Stimulated activated CD8-positive, alpha-beta memory T cell treated with anti-CD3 and anti-CD28 coated beads, Interleukin-12 subunit alpha, Interleukin-12 subunit beta, amount 100 ng/mL, for 24 hours (primary cell): ENCODE measurements around the gene TBC1D32.
"Not testable (repeated sequence)": the region's sequence is repeated elsewhere in the genome, so short reads cannot be mapped to it uniquely, and the experiment has no call there.

Experiments used
- DNase-seq: peaks from one replicate; pipeline ENCODE4 v3.0.0-alpha.2; 2020; ENCODE audit errors: extremely low read depth

Gene TBC1D32, protein sequence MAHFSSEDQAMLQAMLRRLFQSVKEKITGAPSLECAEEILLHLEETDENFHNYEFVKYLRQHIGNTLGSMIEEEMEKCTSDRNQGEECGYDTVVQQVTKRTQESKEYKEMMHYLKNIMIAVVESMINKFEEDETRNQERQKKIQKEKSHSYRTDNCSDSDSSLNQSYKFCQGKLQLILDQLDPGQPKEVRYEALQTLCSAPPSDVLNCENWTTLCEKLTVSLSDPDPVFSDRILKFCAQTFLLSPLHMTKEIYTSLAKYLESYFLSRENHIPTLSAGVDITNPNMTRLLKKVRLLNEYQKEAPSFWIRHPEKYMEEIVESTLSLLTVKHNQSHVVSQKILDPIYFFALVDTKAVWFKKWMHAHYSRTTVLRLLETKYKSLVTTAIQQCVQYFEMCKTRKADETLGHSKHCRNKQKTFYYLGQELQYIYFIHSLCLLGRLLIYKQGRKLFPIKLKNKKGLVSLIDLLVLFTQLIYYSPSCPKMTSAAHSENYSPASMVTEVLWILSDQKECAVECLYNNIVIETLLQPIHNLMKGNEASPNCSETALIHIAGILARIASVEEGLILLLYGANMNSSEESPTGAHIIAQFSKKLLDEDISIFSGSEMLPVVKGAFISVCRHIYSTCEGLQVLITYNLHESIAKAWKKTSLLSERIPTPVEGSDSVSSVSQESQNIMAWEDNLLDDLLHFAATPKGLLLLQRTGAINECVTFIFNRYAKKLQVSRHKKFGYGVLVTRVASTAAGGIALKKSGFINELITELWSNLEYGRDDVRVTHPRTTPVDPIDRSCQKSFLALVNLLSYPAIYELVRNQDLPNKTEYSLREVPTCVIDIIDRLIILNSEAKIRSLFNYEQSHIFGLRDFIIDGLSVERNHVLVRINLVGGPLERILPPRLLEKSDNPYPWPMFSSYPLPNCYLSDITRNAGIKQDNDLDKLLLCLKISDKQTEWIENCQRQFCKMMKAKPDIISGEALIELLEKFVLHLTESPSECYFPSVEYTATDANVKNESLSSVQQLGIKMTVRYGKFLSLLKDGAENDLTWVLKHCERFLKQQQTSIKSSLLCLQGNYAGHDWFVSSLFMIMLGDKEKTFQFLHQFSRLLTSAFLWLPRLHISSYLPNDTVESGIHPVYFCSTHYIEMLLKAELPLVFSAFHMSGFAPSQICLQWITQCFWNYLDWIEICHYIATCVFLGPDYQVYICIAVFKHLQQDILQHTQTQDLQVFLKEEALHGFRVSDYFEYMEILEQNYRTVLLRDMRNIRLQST

DNA sequence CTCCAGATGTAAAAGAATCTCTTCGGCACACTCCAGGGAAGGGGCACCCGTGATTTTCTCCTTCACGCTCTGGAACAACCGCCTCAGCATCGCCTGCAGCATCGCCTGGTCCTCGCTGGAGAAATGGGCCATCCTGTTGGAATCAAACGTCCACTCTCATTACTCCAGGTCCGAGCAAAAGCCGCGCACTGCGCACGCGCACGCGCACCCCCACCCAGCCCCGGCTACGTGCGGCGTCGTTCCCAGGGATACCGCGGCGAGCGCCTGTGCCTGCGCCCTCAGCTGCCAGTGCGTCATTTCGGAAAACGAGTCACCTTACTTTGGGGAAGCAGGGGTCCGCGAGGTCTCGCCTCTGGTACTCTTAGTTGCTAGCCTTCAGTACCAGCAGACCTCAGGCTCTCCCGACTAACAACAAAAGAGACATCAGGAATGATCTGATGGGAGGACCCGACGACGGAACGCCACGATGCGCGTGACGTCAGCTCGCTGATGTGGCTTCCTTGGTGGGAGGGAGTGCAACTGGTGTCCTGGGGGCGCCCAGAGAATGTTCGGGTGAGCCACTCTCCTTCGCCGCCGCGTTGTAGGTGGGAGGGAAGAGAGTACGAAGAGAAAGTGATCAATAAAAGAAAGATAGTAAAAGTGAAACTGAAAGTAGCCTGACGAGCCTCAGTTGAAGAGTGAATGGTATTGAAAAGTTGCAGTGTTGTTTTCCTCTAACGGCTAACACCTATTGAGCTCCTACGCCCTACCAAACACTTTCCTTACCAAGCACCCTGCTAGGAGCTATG is at the start of gene TBC1D32:
Gene TBC1D32 (minus strand): TSS at position 182 of the 788 bp plus-strand sequence. CDS start 50 bp downstream, at position 132.
- peak; percentile 70 for DNase-seq

DNA sequence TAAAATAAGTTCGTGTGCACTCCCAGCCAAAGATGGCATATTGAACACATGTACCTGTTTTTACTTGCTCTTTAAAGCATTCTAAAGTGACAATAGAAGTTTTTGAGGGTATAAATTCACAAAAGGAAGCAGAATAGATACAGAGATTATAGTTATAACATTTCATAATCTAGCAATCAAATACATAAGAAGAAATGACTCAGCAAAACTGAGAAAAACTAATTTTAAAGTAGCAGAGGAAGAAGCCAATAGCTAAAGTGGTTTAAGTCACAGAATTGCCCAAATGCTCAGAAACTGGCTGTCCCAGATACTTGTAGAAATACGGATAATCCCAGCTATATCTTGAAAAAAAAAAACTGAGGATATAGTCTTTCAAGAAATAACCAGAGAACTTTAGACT is 49.2 kb upstream of the TBC1D32 start:
- no peak for DNase-seq

GRCh38 chr6:121382467-121383121 is 48.3 kb upstream of the TBC1D32 start:
- no peak for DNase-seq

GRCh38 chr6:121376411-121376810 is 42.1 kb upstream of the TBC1D32 start:
- no peak for DNase-seq

GRCh38 chr6:121374219-121374618 is 39.9 kb upstream of the TBC1D32 start:
- not testable (repeated sequence) for DNase-seq

DNA sequence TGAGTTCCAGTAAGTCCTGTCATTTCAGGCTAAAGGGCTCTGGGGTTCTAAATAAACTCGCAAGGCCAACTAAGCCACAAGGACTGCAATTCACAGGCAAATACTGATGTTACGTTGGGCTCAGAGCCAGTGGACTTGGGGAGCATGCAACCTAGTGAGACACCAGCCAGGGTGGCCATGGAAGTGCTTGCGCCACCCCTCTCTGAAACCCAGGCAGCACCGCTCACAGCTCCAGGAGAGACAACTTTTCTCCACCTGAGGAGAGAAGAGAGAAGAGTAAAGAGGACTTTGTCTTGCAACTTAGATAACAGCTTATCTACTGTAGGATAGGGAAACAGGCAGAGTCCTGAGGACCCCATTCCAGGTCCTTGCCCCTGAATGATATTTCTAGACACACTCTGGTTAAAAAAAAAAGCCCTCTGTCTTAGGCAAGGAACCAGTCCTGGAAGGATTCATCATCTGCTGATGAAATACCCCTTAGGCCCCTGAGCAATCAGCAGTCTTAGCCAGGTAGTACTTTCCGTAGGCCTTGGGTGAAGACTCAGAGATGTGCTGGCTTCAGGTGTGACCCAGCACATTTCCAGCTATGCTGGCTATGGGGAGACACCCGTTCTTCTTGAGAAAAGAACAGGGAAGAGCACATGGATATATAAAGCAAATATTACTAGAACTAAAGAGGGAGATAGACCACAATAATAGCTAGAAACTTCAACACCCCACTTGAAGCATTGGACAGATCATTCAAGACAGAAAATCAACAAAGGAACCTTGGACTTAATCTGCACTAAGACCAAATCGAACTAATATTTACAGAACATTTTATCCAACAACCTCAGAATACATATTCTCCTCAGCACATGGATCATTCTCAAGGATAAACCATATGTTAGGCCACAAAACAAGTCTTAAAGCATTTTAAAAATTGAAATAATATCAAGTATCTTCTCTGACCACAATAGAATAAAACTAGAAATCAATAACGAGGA is 31.5 kb upstream of the TBC1D32 start:
- no peak for DNase-seq

GRCh38 chr6:121356575-121356974 is 22.3 kb upstream of the TBC1D32 start:
- no peak for DNase-seq

- no peak for DNase-seq
Observed at GRCh38 chr6:121354764-121355163, 20.5 kb upstream of the TBC1D32 start.

GRCh38 chr6:121352941-121353340 is 18.7 kb upstream of the TBC1D32 start:
- no peak for DNase-seq

DNA sequence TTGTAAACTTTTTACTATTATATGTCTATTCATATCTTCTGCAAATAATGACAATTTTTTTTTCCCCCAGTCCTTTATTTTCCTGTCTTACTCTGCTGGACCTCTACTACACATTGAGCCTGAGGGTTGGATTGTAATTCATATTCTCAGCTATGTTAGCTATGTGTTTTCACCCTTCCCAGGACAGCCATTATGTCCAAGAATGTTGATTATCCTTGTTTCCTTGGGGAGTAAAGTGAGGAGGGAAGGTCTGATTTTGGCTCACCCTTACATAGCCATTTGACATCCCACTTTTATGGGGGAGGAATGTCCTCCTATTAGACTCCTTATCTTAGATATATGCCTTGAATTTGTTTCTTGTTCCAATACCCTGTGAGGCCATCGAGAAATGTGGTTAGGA is 17.6 kb upstream of the TBC1D32 start:
- no peak for DNase-seq

DNA sequence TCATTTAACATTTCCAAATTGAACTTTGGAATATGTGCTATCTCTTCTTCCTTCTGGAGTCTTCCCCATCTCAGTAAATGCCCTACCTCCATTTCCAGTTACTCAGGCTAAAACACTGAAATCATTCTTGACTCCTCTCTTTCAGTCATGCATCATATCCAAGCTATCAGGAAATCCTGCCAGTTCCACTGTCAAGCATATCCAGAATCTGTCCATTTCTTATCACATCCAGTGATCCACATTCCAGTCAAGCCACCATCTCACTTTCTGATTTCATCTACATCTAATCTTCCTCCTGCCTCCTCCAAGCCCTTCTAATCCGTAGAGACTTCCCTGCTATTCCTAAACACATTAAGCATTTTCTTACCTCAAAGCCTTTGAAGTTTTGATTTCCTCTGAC is 15.3 kb upstream of the TBC1D32 start:
- no peak for DNase-seq

- DNase-seq, result no peak
Observed at GRCh38 chr6:121347484-121347883, 13.2 kb upstream of the TBC1D32 start.

- no peak for DNase-seq
Observed at GRCh38 chr6:121344539-121344938, 10.3 kb upstream of the TBC1D32 start.

- DNase-seq, result no peak
Observed at GRCh38 chr6:121339639-121340226, 5.5 kb upstream of the TBC1D32 start.

DNA sequence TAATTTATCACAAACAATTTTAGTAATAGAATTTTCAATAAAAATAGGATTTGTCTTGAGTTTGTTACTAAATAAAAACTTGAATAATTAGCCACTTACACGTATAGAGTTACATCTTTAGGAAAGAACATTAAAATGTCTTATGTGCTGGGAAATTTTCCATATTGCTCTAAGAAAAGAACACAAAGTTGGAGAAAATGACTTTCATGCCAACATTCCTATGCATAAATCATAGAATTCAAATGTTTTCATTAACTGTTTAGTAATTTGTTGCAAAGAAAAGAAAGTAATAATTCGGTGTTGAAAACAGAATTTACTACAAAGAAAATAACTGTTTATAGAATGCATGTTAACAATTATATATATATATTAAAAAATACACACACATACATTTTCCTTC is 4.7 kb upstream of the TBC1D32 start:
- no peak for DNase-seq

GRCh38 chr6:121338366-121338765 is 4.1 kb upstream of the TBC1D32 start:
- DNase-seq, result no peak

DNA sequence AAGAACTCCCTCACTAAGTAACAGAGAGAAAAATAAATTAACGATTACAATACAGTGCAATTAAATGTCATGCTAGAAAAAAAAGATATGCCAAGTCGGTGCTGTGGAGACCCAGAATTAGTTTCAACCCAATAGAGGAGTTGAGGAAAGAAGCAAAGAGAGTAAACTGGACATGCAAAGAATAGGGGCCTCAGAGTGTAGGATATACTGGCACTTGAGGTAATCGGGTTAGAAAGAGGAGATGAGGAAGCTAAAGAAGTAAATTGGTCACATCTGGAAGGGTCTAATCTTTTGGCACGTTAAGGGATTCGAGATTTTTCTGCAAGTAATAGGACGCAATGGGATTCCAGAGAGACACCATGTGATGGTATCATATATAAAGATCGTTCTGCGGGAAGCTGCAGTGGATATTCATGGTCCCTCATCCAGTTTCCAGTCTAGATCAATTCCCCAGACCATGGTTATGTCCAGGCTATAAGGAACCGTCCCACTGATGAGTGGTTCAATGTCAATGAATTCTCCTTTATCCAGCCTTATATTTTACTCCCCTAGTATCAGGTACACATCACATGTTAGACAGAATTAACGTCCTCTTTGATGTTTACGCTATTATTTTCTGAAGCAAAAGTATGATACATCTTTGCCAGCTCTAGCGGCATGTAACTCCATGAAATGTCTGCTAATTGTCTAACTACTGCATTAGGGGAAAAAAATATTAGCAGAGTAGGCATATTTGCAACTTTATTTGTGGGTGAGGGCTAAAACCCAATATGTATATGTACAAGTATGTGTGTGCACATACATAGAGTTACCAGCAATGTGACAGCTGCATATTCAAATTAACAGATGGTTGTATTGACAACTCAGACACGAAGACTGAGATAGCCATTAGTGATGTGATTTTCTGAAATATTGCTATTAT is 1.1 kb upstream of the TBC1D32 start:
- DNase-seq, result no peak

DNA sequence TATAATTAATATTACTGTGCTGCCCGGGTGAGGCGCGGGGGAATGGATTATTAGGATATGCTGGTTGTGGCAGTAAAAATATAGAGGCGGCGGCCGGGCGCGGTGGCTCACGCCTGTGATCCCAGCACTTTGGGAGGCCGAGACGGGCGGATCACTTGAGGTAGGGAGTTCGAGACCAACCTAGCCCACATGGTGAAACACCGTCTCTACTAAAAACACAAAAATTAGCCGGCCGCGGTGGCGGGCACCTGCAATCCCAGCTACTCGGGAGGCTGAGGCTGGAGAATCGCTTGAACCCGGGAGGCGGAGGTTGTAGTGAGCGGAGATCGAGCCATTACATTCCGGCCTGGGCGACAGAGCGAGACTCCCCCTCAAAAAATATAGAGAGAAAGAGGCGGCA is 586 bp downstream of the TBC1D32 start:
- DNase-seq, result not testable (repeated sequence)
